HEK293 (cell line): ENCODE measurements around the gene TRABD2A.

ENCODE experiments used
- CTCF ChIA-PET: fragments of 350-600 bp; formaldehyde crosslinking; extraction: SDS; loops from one replicate; lab custom pipeline; 2021; ENCODE audit warnings: antibody characterized with exemption; lab: Yijun Ruan, JAX
- POLR2A ChIA-PET: fragments of 300-600 bp; formaldehyde crosslinking; extraction: SDS; loops from one replicate; lab custom pipeline; 2020; ENCODE audit warnings: antibody characterized with exemption, inconsistent platforms; lab: Yijun Ruan, JAX
- H3K27ac ChIP-seq: fragments of 200-500 bp; sonication (Bioruptor generic); 2 replicates; pipeline ENCODE4 v1.5.1; 2014; ENCODE audit warnings: low read depth, low read length, control low read depth, inconsistent platforms; ENCODE audit errors: extremely low read depth
- H3K36me3 ChIP-seq, 2 experiments: fragments of 200-500 bp in 1 of 2; sonication (Bioruptor generic) in 1 of 2; 1 replicate in 1 of 2; 2 replicates in 1 of 2; pipeline ENCODE4 v1.5.1; 2014 to 2017; ENCODE audit warnings: inconsistent platforms in 2 of 2, low read length in 2 of 2; ENCODE audit not compliant: control insufficient read depth in 2 of 2, insufficient read depth in 1 of 2
- H3K4me1 ChIP-seq: fragments of 200-500 bp; sonication (Bioruptor generic); 2 replicates; pipeline ENCODE4 v1.5.1; 2014; ENCODE audit warnings: mild to moderate bottlenecking, low read length, inconsistent platforms; ENCODE audit not compliant: control insufficient read depth, insufficient read depth
- H3K4me3 ChIP-seq: 2 replicates; pipeline ENCODE4 v1.5.1; 2011; ENCODE audit warnings: low read depth, mild to moderate bottlenecking, control low read depth, low read length, moderate library complexity
- H3K9me3 ChIP-seq: fragments of 200-500 bp; sonication (Bioruptor generic); 2 replicates; pipeline ENCODE4 v1.5.1; 2014; ENCODE audit warnings: low read depth, low read length, inconsistent platforms; ENCODE audit not compliant: control insufficient read depth, insufficient read depth
- BCL6B ChIP-seq: fragments of 450-650 bp; formaldehyde crosslinking; IDR thresholded peaks from 2 replicates; pipeline ENCODE4 v1.5.1; 2017; ENCODE audit warnings: missing biosample characterization, missing genetic modification characterization
- PRDM1 ChIP-seq: fragments of 450-650 bp; formaldehyde crosslinking; IDR thresholded peaks from 2 replicates; pipeline ENCODE4; 2016; ENCODE audit warnings: missing biosample characterization, missing genetic modification characterization
- TSHZ1 ChIP-seq: fragments of 450-650 bp; formaldehyde crosslinking; IDR thresholded peaks from 2 replicates; pipeline ENCODE4 v1.5.1; 2016; ENCODE audit warnings: missing biosample characterization, missing genetic modification characterization, borderline replicate concordance
- YY1 ChIP-seq: fragments of 450-650 bp; formaldehyde crosslinking; IDR thresholded peaks from 2 replicates; pipeline ENCODE4 v1.5.1; 2018; ENCODE audit warnings: missing biosample characterization, missing genetic modification characterization
- ZBTB6 ChIP-seq: fragments of 450-650 bp; formaldehyde crosslinking; IDR thresholded peaks from 2 replicates; pipeline ENCODE4 v1.5.1; 2017; ENCODE audit warnings: missing biosample characterization, missing genetic modification characterization
- ZNF140 ChIP-seq: fragments of 450-650 bp; formaldehyde crosslinking; IDR thresholded peaks from 2 replicates; pipeline ENCODE4 v1.5.1; 2016; ENCODE audit warnings: missing biosample characterization, missing genetic modification characterization
- ZNF18 ChIP-seq: fragments of 450-650 bp; formaldehyde crosslinking; IDR thresholded peaks from 2 replicates; pipeline ENCODE4 v1.5.1; 2016; ENCODE audit warnings: missing biosample characterization, missing genetic modification characterization
- ZNF211 ChIP-seq: fragments of 450-650 bp; formaldehyde crosslinking; IDR thresholded peaks from 2 replicates; pipeline ENCODE4 v1.5.1; 2016; ENCODE audit warnings: low read depth, missing biosample characterization, missing genetic modification characterization
- ZNF518A ChIP-seq: fragments of 450-650 bp; formaldehyde crosslinking; conservative IDR thresholded peaks from 2 replicates; pipeline ENCODE4 v1.5.1; 2016; ENCODE audit warnings: low read depth, missing biosample characterization, missing genetic modification characterization
- ZNF544 ChIP-seq: fragments of 450-650 bp; formaldehyde crosslinking; IDR thresholded peaks from 2 replicates; pipeline ENCODE4 v1.5.0; 2017; ENCODE audit warnings: missing biosample characterization, missing genetic modification characterization
- ZNF626 ChIP-seq: fragments of 450-650 bp; sonication (Bioruptor Pico); formaldehyde crosslinking; IDR thresholded peaks from 2 replicates; pipeline ENCODE4 v1.5.1; 2018; ENCODE audit warnings: missing biosample characterization, missing genetic modification characterization, inconsistent platforms
- ZSCAN5A ChIP-seq: fragments of 450-650 bp; formaldehyde crosslinking; IDR thresholded peaks from 2 replicates; pipeline ENCODE4 v1.5.1; 2016; ENCODE audit warnings: missing biosample characterization, missing genetic modification characterization

Gene TRABD2A

GRCh38 chr2:84799772-84800171, 81.1 kb downstream of the TRABD2A start (continued):
- TF ChIP-seq BCL6B (tag by site-specific recombination) (no peak), ZNF18 (tag by site-specific recombination) (no peak), ZNF140 (tag by site-specific recombination) (no peak), ZBTB6 (no peak), YY1 (tag by site-specific recombination) (no peak), ZNF211 (tag by site-specific recombination) (no peak), ZSCAN5A (tag by site-specific recombination) (no peak), TSHZ1 (tag by site-specific recombination) (no peak)

GRCh38 chr2:84797271-84797670, 83.6 kb downstream of the TRABD2A start:
- Histone ChIP-seq H3K9me3 (no peaks in the 10 kb centered on the region), H3K4me3 (no peak overlapping the region), H3K27ac (no peak overlapping the region), H3K36me3 (no peaks in the 10 kb centered on the region), H3K4me1 (no peaks in the 10 kb centered on the region)
- no peak for TF ChIP-seq ZNF626 (tag by site-specific recombination)
- no peak for TF ChIP-seq ZNF518A (tag by site-specific recombination)
- no peak for TF ChIP-seq ZNF18 (tag by site-specific recombination)
- no peak for TF ChIP-seq PRDM1
- TF ChIP-seq ZNF544 (tag by site-specific recombination): no peak
- ChIA-PET CTCF (interaction anchor here (0.6 kb wide), 1 partner anchor 501 kb away, joined by 3 read pairs; no protein-coding TSS in a partner anchor), POLR2A (no interaction called here)
